CD8-positive, alpha-beta memory T cell (primary cell): ENCODE measurements around the gene EXD3. TPM values are rescaled to one million over a fixed set of nuclear protein-coding genes. Genes with fewer than 3 reads are reported as not detected.

Experiments used
- CTCF ChIA-PET: fragments of 350-600 bp; sonication (Branson Sonifier 250); formaldehyde crosslinking; loops from one replicate; lab custom pipeline; 2021; ENCODE audit warnings: antibody characterized with exemption; lab: Charles Lee
- POLR2A ChIA-PET: fragments of 350-600 bp; sonication (Branson Sonifier 250); formaldehyde crosslinking; loops from one replicate; lab custom pipeline; 2021; ENCODE audit warnings: antibody characterized with exemption; lab: Charles Lee
- DNase-seq, 5 donors: peaks; one replicate each; pipeline versions ENCODE4 v3.0.0 to v3.0.0-alpha.2; 2020 to 2022; ENCODE audit warnings: mixed read lengths in 1 of 5
- H3K27ac ChIP-seq: one replicate; pipeline ENCODE4 v1.7.0; 2013; ENCODE audit warnings: low read depth, mild to moderate bottlenecking, low read length, moderate library complexity
- H3K27me3 ChIP-seq: 2 replicates; pipeline ENCODE4 v1.7.0; 2013; ENCODE audit warnings: low read length, mild to moderate bottlenecking; ENCODE audit not compliant: insufficient read depth, poor library complexity, severe bottlenecking
- H3K36me3 ChIP-seq: 2 replicates; pipeline ENCODE4 v1.7.0; 2013; ENCODE audit warnings: mild to moderate bottlenecking, low read length, moderate library complexity; ENCODE audit not compliant: insufficient read depth
- H3K4me1 ChIP-seq: 2 replicates; pipeline ENCODE4 v1.7.0; 2013; ENCODE audit warnings: mild to moderate bottlenecking, low read length, moderate library complexity; ENCODE audit not compliant: insufficient read depth
- H3K4me3 ChIP-seq: 2 replicates; pipeline ENCODE4 v1.7.0; 2013; ENCODE audit warnings: mild to moderate bottlenecking, low read length
- H3K9me3 ChIP-seq: 2 replicates; pipeline ENCODE4 v1.7.0; 2013; ENCODE audit warnings: mild to moderate bottlenecking, low read length
- H3K27ac Mint-ChIP-seq, 8 donors: one replicate each; pipeline ENCODE4 v1.8.0; 2020 to 2021; ENCODE audit warnings: mixed read lengths in 8 of 8, mild to moderate bottlenecking in 6 of 8, inconsistent platforms in 3 of 8, moderate library complexity in 3 of 8
- H3K27me3 Mint-ChIP-seq, 2 donors: one replicate each; pipeline ENCODE4 v1.8.0; 2020 to 2021; ENCODE audit warnings: mixed read lengths in 2 of 2, mild to moderate bottlenecking in 1 of 2, moderate library complexity in 1 of 2
- H3K36me3 Mint-ChIP-seq, 3 donors: one replicate each; pipeline ENCODE4 v1.8.0; 2020 to 2021; ENCODE audit warnings: mixed read lengths in 3 of 3, inconsistent platforms in 1 of 3, mild to moderate bottlenecking in 1 of 3
- H3K4me1 Mint-ChIP-seq, 3 donors: one replicate each; pipeline ENCODE4 v1.8.0; 2020 to 2021; ENCODE audit warnings: mixed read lengths in 3 of 3, inconsistent platforms in 1 of 3, mild to moderate bottlenecking in 1 of 3
- H3K4me3 Mint-ChIP-seq, 7 donors: one replicate each; pipeline ENCODE4 v1.8.0; 2020 to 2021; ENCODE audit warnings: mixed read lengths in 7 of 7, mild to moderate bottlenecking in 6 of 7, moderate library complexity in 4 of 7, inconsistent platforms in 2 of 7
- H3K9me3 Mint-ChIP-seq, 5 donors: one replicate each; pipeline ENCODE4 v1.8.0; 2020 to 2022; ENCODE audit warnings: mixed read lengths in 5 of 5, mild to moderate bottlenecking in 3 of 5, moderate library complexity in 2 of 5, inconsistent platforms in 1 of 5
- polyA plus RNA-seq: library from polyadenylated mRNA; unstranded; fragments of 300-500 nt; fragmentation: Illumina TruSeq; gene quantifications from one replicate; pipeline ENCODE4 v1.2.3, GENCODE V29; 2021
- total RNA-seq, 2 experiments: library from RNA; stranded (reverse); gene quantifications; one replicate each; pipeline ENCODE4 v1.2.3, GENCODE V29; 2021

EXD3 gene
- total and polyA plus RNA-seq, 3 experiments from 2014 or later, result 4.8 to 6.7 (median 6.6) TPM

DNA sequence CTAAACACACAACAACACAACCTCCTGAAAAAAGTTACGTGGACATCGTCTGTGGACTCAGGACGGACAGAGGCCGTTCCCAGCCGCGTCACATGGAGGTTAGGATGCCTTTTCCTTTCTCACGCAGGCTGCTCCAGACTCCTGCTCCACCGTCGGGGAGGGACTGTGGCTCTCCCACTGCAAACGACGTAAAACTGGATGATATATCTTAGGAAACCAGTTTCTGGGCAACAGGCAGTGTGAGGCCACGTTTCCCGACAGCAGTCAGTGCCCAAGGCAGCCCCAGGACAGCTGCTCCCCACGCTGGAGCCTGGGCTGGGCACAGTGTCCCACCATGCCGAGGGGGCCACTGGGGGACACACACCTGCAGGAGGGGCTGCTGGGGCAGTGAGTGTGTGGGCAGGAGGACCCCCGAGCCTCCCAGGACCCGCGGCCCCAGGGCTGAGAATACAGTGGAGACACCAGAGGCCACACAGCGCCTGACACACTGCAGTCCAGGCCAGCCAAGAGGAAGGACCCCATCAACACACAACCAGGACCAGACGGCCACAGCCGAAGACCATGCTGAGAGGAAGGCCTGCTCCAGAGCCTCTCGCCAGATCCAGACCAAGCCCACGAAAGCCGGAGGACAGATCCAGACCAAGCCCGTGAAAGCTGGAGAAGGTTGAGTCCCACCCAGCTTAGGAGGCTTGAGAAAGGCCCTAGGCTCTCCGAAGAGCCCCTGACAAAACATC, 26.2 kb downstream of the EXD3 start:
- Mint-ChIP-seq H3K27me3 (no peaks in the 10 kb centered on the region), H3K9me3 (no peaks in the 10 kb centered on the region), H3K27ac (no peak overlapping the region), H3K4me1 (peaks cover 6 to 15% (median 7%) of the 10 kb centered on the region in 3 donors), H3K36me3 (peaks cover 0 to 16% (median 3%) of the 10 kb centered on the region in 3 donors), H3K4me3 (no peak overlapping the region)
- no peaks in the 10 kb centered on the region for H3K9me3 ChIP-seq
- CTCF ChIA-PET, result no interaction called here
- DNase-seq, result no peak
- no peak overlapping the region for H3K4me3 ChIP-seq
- H3K4me1 ChIP-seq, result no peaks in the 10 kb centered on the region
- POLR2A ChIA-PET, result no interaction called here
- H3K27me3 ChIP-seq, result no peaks in the 10 kb centered on the region
- H3K27ac ChIP-seq, result no peak overlapping the region
- H3K36me3 ChIP-seq, result no peaks in the 10 kb centered on the region

DNA sequence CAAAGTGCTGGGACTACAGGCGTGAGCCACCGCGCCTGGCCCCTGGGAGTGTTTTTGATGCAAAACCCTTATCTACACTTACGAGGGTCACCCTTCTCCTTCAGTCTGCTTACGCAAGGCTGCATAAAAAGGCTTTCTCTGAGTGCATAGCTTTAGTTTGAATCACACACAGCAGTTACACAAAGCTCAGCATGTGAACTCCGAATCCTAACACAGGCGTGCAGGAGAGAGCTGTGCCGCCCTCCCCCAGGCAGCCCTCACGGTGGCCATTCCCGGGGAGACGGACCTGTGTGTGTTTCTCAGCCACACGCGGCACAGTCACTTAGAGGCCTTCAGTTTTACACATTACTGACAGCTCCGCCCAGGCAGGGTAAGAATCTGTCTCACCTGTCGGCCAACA, 26.7 kb downstream of the EXD3 start:
- ChIA-PET CTCF (no interaction called here), POLR2A (no interaction called here)
- Mint-ChIP-seq H3K4me3 (no peak overlapping the region), H3K27ac (no peak overlapping the region), H3K36me3 (peaks cover 0 to 18% (median 3%) of the 10 kb centered on the region in 3 donors), H3K4me1 (peaks cover 6 to 15% (median 7%) of the 10 kb centered on the region in 3 donors), H3K27me3 (no peaks in the 10 kb centered on the region), H3K9me3 (no peaks in the 10 kb centered on the region)
- no peaks in the 10 kb centered on the region for H3K9me3 ChIP-seq
- no peak overlapping the region for H3K4me3 ChIP-seq
- DNase-seq, result no peak
- H3K27ac ChIP-seq, result no peak overlapping the region
- no peaks in the 10 kb centered on the region for H3K36me3 ChIP-seq
- H3K27me3 ChIP-seq, result no peaks in the 10 kb centered on the region
- H3K4me1 ChIP-seq, result no peaks in the 10 kb centered on the region

DNA sequence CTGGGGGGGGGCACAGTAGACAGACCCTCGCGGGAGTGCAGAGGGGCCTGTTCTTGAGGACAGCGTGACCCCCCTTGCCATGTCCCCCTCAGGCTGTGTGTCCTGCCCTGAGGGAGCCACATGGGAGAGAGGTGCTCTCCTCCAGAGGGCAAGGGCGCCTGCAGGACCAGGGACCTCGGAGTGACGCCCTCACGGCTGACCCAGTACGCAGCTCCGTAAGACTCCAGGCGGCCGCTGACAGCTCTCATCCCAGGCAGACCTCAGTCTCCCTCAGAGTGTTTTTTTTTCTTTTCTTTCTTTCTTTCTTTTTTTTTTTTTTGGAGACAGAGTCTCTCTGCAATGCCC, 27.3 kb downstream of the EXD3 start:
- CTCF ChIA-PET, result no interaction called here
- POLR2A ChIA-PET, result interaction anchor here (0.5 kb wide), 1 partner anchor 18 kb away, joined by 3 read pairs; no protein-coding TSS in a partner anchor
- H3K27ac ChIP-seq, result no peak overlapping the region
- Mint-ChIP-seq H3K4me3 (no peak overlapping the region), H3K36me3 (peaks cover 0 to 18% (median 3%) of the 10 kb centered on the region in 3 donors), H3K9me3 (no peaks in the 10 kb centered on the region), H3K27ac (no peak overlapping the region), H3K27me3 (no peaks in the 10 kb centered on the region), H3K4me1 (peaks cover 6 to 15% (median 7%) of the 10 kb centered on the region in 3 donors)
- H3K36me3 ChIP-seq, result no peaks in the 10 kb centered on the region
- no peak overlapping the region for H3K4me3 ChIP-seq
- no peaks in the 10 kb centered on the region for H3K9me3 ChIP-seq
- no peaks in the 10 kb centered on the region for H3K4me1 ChIP-seq
- no peaks in the 10 kb centered on the region for H3K27me3 ChIP-seq
- DNase-seq, result no peak

GRCh38 chr9:137394866-137395665, 27.9 kb downstream of the EXD3 start:
- H3K4me3 Mint-ChIP-seq, result no peak overlapping the region
- H3K4me1 ChIP-seq, result no peaks in the 10 kb centered on the region
- no peak for DNase-seq
- peaks cover 0 to 19% (median 1%) of the 10 kb centered on the region in 3 donors for H3K36me3 Mint-ChIP-seq
- no peak overlapping the region for H3K27ac Mint-ChIP-seq
- peaks cover 10 to 11% (median 10%) of the 10 kb centered on the region in 3 donors for H3K4me1 Mint-ChIP-seq
- no peak overlapping the region for H3K4me3 ChIP-seq
- no peak overlapping the region for H3K27ac ChIP-seq
- ChIA-PET CTCF (no interaction called here), POLR2A (interaction anchor here (0.5 kb wide), 1 partner anchor 19 kb away, joined by 3 read pairs; no protein-coding TSS in a partner anchor)
- no peaks in the 10 kb centered on the region for H3K27me3 Mint-ChIP-seq
- H3K36me3 ChIP-seq, result no peaks in the 10 kb centered on the region
- H3K27me3 ChIP-seq, result no peaks in the 10 kb centered on the region
- H3K9me3 ChIP-seq, result no peaks in the 10 kb centered on the region
- H3K9me3 Mint-ChIP-seq, result no peaks in the 10 kb centered on the region

GRCh38 chr9:137393176-137394150, 29.5 kb downstream of the EXD3 start:
- DNase-seq, result no peak
- Mint-ChIP-seq H3K27ac (no peak overlapping the region), H3K27me3 (no peaks in the 10 kb centered on the region), H3K36me3 (peaks cover 0 to 21% (median 3%) of the 10 kb centered on the region in 3 donors), H3K9me3 (no peaks in the 10 kb centered on the region), H3K4me1 (peaks cover 7 to 10% (median 10%) of the 10 kb centered on the region in 3 donors), H3K4me3 (no peak overlapping the region)
- Histone ChIP-seq H3K9me3 (no peaks in the 10 kb centered on the region), H3K36me3 (no peaks in the 10 kb centered on the region), H3K27me3 (no peaks in the 10 kb centered on the region), H3K4me1 (no peaks in the 10 kb centered on the region), H3K4me3 (no peak overlapping the region), H3K27ac (no peak overlapping the region)
- ChIA-PET POLR2A (no interaction called here), CTCF (no interaction called here)

DNA sequence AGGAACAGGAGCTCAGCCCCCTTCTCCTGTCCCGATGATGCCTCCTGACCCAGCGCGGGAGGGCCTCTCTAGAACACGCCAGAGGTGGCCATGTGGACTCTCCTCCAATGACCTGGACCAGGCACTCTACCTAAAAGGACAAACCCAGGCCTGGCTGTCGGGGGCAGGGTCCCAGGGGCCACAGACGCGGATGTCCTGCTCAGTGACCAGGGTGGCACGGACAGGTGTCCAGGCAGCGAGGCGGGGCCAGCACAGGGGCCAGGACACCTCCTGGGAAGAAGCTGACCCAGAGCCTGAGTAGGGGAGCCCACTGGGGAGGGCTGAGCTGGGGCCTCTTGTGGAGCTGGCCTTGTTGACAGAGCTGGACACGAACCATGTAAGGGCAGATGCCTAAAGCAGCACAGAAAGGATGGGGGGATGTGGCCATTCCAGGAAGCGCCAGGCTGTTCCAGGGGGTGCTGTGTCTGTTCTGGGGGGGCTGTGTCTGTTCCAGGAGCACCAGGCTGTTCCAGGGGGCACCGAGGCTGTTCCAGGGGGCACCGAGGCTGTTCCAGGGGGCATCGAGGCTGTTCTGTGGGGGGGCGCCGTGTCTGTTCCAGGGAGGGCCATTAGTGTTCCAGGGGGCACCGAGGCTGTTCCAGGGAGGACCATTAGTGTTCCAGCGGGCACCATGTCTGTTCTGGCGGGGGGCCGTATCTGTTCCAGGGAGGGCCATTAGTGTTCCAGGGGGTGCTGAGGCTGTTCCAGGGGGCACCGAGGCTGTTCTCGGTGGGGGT, 30.5 kb downstream of the EXD3 start:
- POLR2A ChIA-PET, result no interaction called here
- H3K4me3 ChIP-seq, result no peak overlapping the region
- H3K27me3 ChIP-seq, result no peaks in the 10 kb centered on the region
- no peaks in the 10 kb centered on the region for H3K9me3 ChIP-seq
- peaks cover 7% of the 10 kb centered on the region for H3K4me1 ChIP-seq
- Mint-ChIP-seq H3K36me3 (peaks cover 0 to 21% (median 3%) of the 10 kb centered on the region in 3 donors), H3K27me3 (no peaks in the 10 kb centered on the region), H3K27ac (no peak overlapping the region), H3K4me3 (no peak overlapping the region), H3K4me1 (peaks cover 3 to 7% (median 6%) of the 10 kb centered on the region in 3 donors), H3K9me3 (no peaks in the 10 kb centered on the region)
- no peak overlapping the region for H3K27ac ChIP-seq
- CTCF ChIA-PET, result no interaction called here
- DNase-seq, result no peak
- no peaks in the 10 kb centered on the region for H3K36me3 ChIP-seq

DNA sequence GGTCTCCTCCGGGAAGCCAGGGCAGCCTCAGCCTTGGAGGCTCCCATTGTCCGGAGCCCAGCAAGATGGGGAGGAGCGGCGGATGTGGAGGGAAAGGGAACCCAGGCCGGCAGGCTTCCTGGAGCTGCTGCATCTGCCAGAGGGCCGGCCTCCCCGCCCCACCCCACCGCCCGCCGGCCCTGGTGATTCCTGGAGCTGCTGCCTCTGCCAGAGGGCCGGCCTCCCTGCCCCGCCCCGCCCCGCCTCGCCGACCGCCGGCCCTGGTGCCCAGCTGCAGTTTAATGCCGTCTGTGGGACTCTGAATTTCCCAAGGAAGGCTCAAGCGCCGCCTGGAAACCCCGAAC, 31.6 kb downstream of the EXD3 start:
- Histone ChIP-seq H3K27ac (no peak overlapping the region), H3K36me3 (no peaks in the 10 kb centered on the region), H3K4me3 (no peak overlapping the region), H3K9me3 (no peaks in the 10 kb centered on the region), H3K27me3 (no peaks in the 10 kb centered on the region), H3K4me1 (peaks cover 12% of the 10 kb centered on the region)
- no peak for DNase-seq
- H3K36me3 Mint-ChIP-seq, result peaks cover 0 to 16% (median 3%) of the 10 kb centered on the region in 3 donors
- H3K4me1 Mint-ChIP-seq, result peaks cover 0 to 11% (median 3%) of the 10 kb centered on the region in 3 donors
- no peak overlapping the region for H3K4me3 Mint-ChIP-seq
- H3K27ac Mint-ChIP-seq, result no peak overlapping the region
- no peaks in the 10 kb centered on the region for H3K9me3 Mint-ChIP-seq
- H3K27me3 Mint-ChIP-seq, result no peaks in the 10 kb centered on the region
- ChIA-PET POLR2A (no interaction called here), CTCF (no interaction called here)
